ENCODE measurements around the gene GDA. TPM values are rescaled to one million over a fixed set of nuclear protein-coding genes. Genes with fewer than 3 reads are reported as not detected.

GDA gene
- total and polyA plus RNA-seq, 2 of the 8 experiments (the other 6 are each of a cell fraction or from before 2014, with no cell fraction given), result 0.35 to 3.0 TPM

- Histone ChIP-seq H3K56ac (replicated peaks; ENCODE audit: insufficient read length, low read depth, low read length) (no peak overlapping the region), H3K23me2 (ENCODE audit: low read depth, low read length) (no peaks in the 10 kb centered on the region; the same call in 1 of the 2 replicates), H3K27me3 (replicated peaks in 1 of 4; ENCODE audit: control insufficient read depth in 3 of 4, extremely low read depth in 1 of 4, insufficient read depth in 3 of 4, low read length in 3 of 4) (no peaks in the 10 kb centered on the region), H2BK15ac (ENCODE audit: low read length) (no peak overlapping the region), H2BK120ac (replicated peaks; ENCODE audit: low read depth, low read length) (no peak overlapping the region), H2AFZ (ENCODE audit: low read length) (no peak overlapping the region), H2BK12ac (ENCODE audit: low read depth, low read length) (no peak overlapping the region), H3K9ac (replicated peaks in 1 of 4; ENCODE audit: extremely low read depth in 1 of 4, low read depth in 3 of 4, low read length in 3 of 4) (no peak overlapping the region), H4K20me1 (replicated peaks in 1 of 2; ENCODE audit: control insufficient read depth in 1 of 2, insufficient read depth in 2 of 2, low read length in 2 of 2) (no peaks in the 10 kb centered on the region), H3K27ac (ENCODE audit: low read depth, low read length) (no peak overlapping the region), H3K23ac (ENCODE audit: insufficient read length) (no peak overlapping the region), H4K91ac (replicated peaks; ENCODE audit: insufficient read length, low read length) (no peak overlapping the region), H3K18ac (ENCODE audit: extremely low read depth, low read length) (no peak overlapping the region), H2BK20ac (ENCODE audit: low read length) (no peak overlapping the region), H3K79me1 (ENCODE audit: low read depth, low read length) (no peaks in the 10 kb centered on the region), H3K4me2 (ENCODE audit: insufficient read depth in 1 of 2, low read depth in 2 of 2, low read length in 2 of 2) (no peak overlapping the region), H3K4ac (replicated peaks; ENCODE audit: insufficient read length, low read depth, low read length) (no peak overlapping the region), H3K4me3 (ENCODE audit: extremely low read depth in 1 of 4, insufficient read depth in 2 of 4, low read depth in 3 of 4, low read length in 4 of 4) (no peak overlapping the region), H3K14ac (ENCODE audit: insufficient read length) (no peak overlapping the region), H2AK5ac (ENCODE audit: low read depth, low read length) (no peak overlapping the region), H3K9me3 (ENCODE audit: insufficient read depth in 2 of 2, low read depth in 1 of 2, low read length in 1 of 2) (no peaks in the 10 kb centered on the region), H3K4me1 (replicated peaks in 1 of 4; ENCODE audit: control insufficient read depth in 3 of 4, insufficient read depth in 4 of 4, low read length in 3 of 4) (no peaks in the 10 kb centered on the region), H2BK5ac (ENCODE audit: low read depth, low read length) (no peak overlapping the region), H3K79me2 (ENCODE audit: control insufficient read depth in 1 of 2, insufficient read depth in 2 of 2, low read length in 2 of 2) (no peaks in the 10 kb centered on the region), H3K36me3 (ENCODE audit: control insufficient read depth in 2 of 4, insufficient read depth in 4 of 4, low read length in 3 of 4) (no peaks in the 10 kb centered on the region), H4K5ac (ENCODE audit: insufficient read length, low read depth, low read length) (no peak overlapping the region), H4K8ac (ENCODE audit: extremely low read depth, insufficient read depth, low read length) (no peak overlapping the region)
- ChIA-PET POLR2A (ENCODE audit: partially characterized antibody) (no interaction called here), CTCF (ENCODE audit: partially characterized antibody) (no interaction called here)
- FAIRE-seq (no peak), DNase-seq (ENCODE audit: low read depth in 1 of 2, low spot score in 2 of 2) (no peak)
- 96% methylated on average over 6 of the region's 6 CpGs; no CpG with 5 or more reads in 1 of the 2 experiments for WGBS, 2 experiments (ENCODE audit: extremely low coverage in 1 of 2, insufficient coverage in 1 of 2, insufficient read length in 1 of 2, insufficient replicate concordance in 2 of 2, low coverage in 1 of 2, low lambda C conversion rate in 2 of 2, missing lambda C conversion rate in 1 of 2)
- TF ChIP-seq SP2 (IDR thresholded peaks at IDR 0.05; ENCODE audit: low read length) (no peak), ASH2L (IDR thresholded peaks at IDR 0.05; ENCODE audit: low read length) (no peak), FOSL1 (IDR thresholded peaks at IDR 0.05; ENCODE audit: insufficient read depth, low read depth, low read length) (no peak), SUZ12 (IDR thresholded peaks at IDR 0.05; ENCODE audit: low read length) (no peak), KDM5A (IDR thresholded peaks at IDR 0.05; ENCODE audit: low read length) (no peak), CTBP2 (IDR thresholded peaks at IDR 0.05; ENCODE audit: borderline replicate concordance, insufficient read depth, insufficient read length, low read length) (no peak), ATF2 (IDR thresholded peaks at IDR 0.05; ENCODE audit: low read length) (no peak), JUN (IDR thresholded peaks at IDR 0.05; ENCODE audit: low read depth, low read length) (no peak), KDM1A (IDR thresholded peaks at IDR 0.05; ENCODE audit: borderline replicate concordance, low read length) (no peak), SP1 (IDR thresholded peaks at IDR 0.05; ENCODE audit: low read depth, low read length) (no peak)
- TF ChIP-seq, protein P1, sequence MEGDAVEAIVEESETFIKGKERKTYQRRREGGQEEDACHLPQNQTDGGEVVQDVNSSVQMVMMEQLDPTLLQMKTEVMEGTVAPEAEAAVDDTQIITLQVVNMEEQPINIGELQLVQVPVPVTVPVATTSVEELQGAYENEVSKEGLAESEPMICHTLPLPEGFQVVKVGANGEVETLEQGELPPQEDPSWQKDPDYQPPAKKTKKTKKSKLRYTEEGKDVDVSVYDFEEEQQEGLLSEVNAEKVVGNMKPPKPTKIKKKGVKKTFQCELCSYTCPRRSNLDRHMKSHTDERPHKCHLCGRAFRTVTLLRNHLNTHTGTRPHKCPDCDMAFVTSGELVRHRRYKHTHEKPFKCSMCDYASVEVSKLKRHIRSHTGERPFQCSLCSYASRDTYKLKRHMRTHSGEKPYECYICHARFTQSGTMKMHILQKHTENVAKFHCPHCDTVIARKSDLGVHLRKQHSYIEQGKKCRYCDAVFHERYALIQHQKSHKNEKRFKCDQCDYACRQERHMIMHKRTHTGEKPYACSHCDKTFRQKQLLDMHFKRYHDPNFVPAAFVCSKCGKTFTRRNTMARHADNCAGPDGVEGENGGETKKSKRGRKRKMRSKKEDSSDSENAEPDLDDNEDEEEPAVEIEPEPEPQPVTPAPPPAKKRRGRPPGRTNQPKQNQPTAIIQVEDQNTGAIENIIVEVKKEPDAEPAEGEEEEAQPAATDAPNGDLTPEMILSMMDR (IDR thresholded peaks at IDR 0.05; ENCODE audit: control extremely low read depth in 1 of 3, insufficient read depth in 1 of 3, low read depth in 1 of 3, low read length in 3 of 3), result no peak
Measured at GRCh38 chr9:72210522-72210921, 61.3 kb downstream of the GDA start.
